SIG-M5 treated with dmso at 0.1 percent for 504 hours (cell line): Measurements from ENCODE around the gene HPS1.

ENCODE experiments used
- DNase-seq: peaks from one replicate; lab custom pipeline; 2025; ENCODE audit not compliant: unreplicated experiment; lab: John Stamatoyannopoulos, UW

The HPS1 gene

GRCh38 chr10:98433881-98434732, 12.6 kb downstream of the HPS1 start:
- no peak for DNase-seq

DNA sequence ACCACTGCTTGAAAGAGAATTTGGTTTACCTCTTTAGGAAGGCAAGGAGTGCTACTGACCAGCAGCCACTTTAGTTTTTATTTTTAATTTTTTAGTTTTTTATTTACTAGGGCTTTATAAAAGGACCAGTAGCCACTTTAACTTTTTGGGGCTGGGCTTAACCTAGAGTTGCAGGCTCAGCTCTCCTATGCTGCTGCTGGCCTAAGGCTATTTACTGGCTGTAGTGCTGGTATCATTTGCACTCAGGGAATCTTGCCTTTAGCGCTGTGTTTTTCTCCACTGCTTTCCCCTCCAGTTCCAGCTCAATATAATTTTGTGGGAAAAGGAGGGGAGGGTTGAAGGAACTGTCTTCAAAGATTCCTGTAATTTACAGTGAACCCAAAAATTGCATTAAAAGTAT, 13.4 kb downstream of the HPS1 start:
- DNase-seq, result no peak

- no peak for DNase-seq
Measured at GRCh38 chr10:98432330-98432729, 14.4 kb downstream of the HPS1 start.

DNA sequence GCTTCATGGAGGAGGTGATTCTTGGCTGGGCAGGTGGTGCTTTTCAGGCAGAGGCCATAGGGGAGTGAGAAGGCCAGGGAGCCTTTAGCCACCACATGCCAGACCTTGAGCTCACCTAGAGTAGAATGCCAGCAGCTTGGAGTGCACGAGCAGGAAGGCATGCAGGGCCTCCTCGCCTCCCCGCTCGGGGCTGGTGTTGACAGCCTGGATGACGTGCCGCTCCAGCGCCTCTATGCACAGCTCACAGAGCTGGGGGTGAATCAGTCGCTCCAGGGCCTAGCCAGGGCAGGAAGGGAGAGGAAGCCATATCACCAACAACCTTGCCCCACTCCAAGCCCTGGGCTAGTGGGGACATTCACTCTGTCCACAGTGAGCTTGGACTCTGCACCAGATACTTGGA, 15.7 kb downstream of the HPS1 start:
- no peak for DNase-seq

DNA sequence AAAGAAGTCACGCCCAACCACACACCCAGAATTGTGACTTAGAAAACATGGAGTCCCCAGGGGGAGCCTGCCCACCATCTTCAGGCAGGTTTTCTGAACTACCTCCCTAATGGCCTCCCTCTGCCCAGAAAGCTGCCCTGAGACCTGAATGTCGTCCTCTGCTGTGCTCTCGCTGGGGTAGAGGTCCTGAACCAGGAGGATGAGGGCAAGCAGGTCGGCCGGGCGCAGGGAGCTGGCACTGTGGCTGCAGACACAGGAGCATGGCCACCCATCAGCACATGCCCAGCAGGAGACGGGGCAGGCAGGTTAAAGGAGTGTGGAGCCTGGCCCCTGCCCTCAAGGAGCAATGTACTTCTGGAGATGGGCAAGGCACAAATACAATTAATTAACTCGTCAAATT, 16.3 kb downstream of the HPS1 start:
- DNase-seq, result no peak

DNA sequence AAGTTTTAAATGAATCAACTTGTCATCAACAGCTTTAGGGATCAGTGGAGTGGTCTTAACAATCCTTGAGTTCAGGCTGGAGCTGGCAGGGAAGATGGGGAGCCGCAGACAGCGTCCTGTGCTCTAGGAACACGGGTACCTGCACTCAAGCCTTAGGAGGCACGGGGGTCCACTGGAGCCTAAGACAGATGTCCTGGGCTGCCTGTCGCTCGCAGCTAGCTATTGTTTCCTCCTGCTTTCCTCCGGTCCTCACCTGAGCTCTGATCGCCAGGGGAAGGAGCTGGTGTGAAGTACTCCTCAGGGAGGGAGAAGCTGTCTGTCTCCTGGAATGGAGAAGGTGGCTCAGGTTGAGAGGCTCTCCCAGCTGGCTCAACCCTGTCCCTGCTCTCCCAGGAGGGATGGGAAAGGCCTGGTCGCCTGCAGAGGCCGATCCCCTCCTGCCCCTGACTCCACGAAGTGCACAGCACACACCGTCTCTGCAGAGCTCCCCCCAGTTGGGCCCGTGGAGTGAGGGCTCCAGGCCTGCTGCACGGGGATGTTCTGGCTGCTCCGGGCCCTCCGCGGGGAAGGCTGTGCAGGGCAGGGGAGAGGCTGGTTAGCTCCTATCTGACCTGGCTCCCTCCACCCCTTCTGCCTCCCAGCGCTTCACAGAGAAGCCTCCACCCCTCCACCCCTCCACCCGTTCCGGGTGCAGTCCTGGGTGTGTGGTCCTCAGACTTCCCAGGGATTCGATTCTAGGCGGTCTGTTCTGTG, 17.2 kb downstream of the HPS1 start:
- DNase-seq, result no peak

DNA sequence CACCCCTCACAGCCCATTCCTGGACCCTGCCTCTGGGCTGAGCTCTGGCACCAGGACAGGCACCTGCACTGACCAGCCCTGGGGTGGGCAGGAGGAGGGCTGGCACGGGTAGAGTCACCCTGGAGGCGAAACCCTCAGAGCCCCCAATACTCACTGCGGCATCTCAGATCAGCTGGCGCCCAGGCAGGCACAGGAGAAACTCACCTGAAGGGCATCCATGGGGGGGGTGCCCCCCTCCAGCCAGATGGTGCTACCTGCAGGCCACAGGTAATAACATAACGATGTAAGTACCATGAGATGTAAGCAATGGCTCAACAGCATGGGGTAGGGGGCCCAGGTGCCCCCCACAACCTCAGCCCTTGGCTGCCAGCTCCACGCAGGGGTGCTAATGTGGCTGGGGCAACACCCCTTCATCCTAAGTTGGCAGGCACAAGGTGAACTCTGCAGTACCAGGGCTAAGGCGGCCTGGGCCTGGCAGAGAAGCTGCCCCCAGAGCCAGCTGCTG, 19.7 kb downstream of the HPS1 start:
- DNase-seq, result no peak

DNA sequence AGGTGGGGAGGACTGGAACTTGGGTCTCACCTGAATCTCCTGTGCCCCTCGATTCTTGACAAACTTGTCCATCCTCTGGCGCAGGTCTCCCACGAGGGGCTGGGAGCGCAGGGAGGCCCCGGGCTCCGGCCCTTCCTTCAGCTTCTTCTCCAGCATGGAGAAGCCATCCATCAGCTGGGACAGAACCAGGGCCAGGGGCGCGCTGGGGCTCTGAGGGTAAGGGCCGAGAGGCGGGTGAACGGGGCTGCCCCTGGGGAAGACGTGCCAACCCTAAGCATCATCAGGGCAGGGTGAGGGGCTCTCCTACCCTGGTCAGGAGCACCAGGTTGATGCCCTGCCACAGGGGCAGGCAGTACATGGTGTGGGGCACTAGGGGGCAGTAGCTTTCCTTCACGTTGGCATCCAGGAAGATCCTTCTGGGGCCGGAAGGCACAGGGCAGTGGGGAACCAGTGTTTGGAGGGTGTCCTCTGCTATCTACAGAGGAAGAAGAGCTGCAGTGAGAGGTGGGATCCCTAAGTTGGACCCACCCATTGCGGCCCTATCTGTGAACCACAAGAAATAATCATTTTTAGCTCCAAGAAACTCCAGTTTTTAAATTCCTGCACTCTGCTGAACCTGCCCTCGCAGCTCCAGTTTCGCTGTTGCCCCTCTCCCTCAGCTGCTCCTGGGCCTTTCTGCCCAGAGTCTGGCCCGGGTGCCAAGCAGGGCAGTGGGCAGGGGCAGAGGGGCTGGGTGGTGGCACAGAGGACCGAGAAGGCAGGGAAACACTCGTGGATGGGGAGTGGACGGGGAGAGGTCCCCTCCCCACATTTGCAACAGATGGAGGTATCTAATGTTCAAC, 21.0 kb downstream of the HPS1 start:
- peak; percentile 58 for DNase-seq

GRCh38 chr10:98424295-98425254, 22.2 kb downstream of the HPS1 start:
- DNase-seq, result no peak

GRCh38 chr10:98423691-98424120, 23.0 kb downstream of the HPS1 start:
- no peak for DNase-seq

- DNase-seq, result no peak
Measured at GRCh38 chr10:98422182-98422581, 24.6 kb downstream of the HPS1 start.

GRCh38 chr10:98420786-98421185, 25.9 kb downstream of the HPS1 start:
- no peak for DNase-seq

DNA sequence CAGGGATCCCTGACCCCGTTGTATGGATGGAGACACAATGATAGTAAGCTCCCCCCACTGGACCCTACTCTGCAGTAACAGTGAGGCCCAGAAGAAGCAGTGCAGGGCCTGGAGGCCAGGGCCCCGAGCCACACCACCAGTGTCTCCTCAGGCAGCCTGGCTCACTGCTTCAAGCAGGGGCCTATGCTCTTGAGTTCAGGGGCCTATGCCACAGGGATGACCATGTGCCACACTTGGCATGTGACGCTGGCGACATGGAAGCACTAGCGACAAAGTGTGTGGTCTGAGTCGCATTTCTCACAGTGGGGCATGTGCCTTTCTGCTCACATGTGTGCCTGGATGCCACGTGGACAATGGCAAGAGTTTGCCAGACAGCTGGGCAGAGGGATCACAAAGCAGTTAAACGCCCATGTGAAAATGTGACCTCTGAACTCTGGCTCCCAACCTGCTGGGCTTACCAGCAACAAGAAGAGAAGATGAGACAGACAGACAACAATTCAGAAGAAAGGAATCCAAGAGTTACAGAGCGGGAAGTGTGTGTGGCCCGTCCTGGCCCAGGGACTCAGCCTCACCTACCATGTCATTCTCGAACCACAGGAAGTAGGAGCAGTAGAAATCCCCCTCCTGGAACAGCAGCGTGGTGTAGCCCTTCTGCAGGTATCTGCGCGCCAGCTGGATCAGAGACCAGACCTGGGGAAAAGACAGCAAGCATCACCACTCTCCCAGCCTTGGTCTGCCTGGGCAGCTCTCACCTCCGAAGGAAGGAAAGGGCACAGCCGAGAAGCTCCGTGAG, 27.1 kb downstream of the HPS1 start:
- no peak for DNase-seq

DNA sequence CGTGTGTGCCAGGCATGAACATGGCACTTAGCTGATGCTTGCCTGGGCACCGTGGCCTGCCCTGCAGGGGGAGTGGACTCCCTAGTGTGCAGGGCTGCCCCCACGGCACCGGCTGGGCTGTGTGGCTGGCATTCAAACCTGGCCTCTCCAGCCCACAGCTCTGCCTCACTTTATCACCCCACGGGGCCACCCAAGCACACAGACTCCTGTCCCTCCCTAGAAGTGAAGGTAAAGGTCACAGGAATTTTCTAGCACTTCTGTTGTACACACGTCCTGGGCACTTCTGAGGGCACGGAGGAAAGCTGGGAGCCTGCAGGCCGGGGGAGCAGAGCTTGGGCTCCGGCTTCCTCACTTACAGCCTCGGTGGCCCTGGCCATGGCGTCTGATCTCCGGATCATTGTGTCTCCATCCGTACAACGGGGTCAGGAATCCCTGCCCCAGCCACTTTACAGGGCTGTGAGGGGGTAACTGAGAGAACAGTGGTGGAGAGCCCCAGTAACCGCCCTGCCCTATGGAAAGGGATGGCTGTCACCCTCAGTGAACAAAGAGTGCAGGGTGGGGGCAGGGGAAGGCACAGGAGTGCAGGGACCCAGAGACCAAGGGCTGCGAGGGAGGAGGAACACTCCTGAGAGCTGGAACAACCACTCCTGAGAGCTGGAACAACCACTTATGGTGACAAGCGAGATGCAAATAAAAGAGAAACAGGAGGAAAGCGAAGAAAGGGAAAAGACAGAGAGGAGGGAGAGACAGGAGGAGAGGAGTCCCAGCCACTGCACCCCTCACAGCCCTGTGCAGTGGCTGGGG, 27.9 kb downstream of the HPS1 start:
- no peak for DNase-seq

DNA sequence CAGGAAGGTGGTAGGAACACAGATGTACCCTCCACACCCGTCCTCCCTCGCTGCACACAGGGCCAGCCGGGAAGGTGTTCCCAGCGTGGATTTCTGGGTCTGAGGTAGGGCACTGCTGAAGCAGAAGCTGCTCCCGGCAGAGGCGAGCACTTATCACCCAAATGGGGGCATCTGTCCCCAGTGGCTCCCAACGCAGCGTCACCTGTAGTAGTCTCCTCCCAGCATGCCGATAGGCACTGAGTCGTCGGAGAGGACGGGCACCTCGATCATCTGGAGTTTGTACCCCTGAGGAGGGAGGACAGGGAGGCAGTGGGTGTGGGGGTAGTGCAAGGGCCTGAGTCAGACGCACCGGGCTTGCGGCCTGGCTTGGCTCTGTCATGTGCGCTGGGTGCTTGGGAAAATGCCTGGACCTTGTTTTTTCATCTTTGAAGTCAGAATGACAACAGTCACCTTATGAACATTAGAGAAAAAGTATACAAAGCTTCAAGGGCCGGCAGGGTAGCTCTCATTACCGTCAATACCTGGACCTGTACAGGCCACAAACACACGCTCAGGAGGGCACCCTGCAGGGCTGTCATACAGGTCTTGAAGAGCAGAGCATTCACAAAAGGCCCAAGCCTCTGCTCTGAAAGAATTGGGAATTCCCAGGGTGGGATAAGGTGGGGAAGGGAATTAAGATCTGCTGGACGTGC, 28.6 kb downstream of the HPS1 start:
- DNase-seq, result no peak

DNA sequence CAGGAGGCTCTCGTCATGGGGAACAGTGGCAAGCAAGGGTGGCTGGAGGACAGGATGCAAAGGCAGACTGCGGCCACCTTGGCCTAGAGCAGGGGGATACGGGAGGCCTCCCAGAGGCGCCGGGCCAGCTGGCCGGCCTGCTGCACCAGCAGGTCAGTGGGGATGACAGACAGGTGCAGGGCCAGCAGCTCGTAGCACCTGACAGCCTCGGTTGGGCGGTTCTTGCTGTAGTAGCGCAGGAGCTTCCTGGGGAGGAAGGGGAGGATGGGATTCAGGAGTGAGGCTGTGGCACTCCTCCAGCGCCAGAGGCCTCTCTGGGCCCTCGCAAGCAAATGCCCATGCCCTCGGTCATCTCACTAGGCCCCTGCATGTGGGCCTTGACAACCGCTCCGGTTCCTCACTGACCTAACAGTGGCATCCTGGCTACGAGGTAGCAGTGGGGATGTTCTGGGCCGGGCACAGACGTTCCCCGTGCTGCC, 29.2 kb downstream of the HPS1 start:
- DNase-seq, result no peak

GRCh38 chr10:98416606-98417388, 29.9 kb downstream of the HPS1 start:
- DNase-seq, result no peak
